Subcutaneous adipose tissue (tissue), 4 donors: Measurements from ENCODE around the gene PLEKHA5. TPM values are rescaled to one million over a fixed set of nuclear protein-coding genes. Genes with fewer than 3 reads are reported as not detected.

ENCODE experiments used
- CTCF ChIP-seq: fragments of 450-650 bp; IDR thresholded peaks from one replicate; pipeline ENCODE4 v1.5.1; 2016; ENCODE audit warnings: low read depth, mild to moderate bottlenecking, control low read depth, antibody characterized with exemption, moderate library complexity
- total RNA-seq, 4 donors: library from RNA; depleted of rRNA; stranded (reverse); fragments of >200 nt; gene quantifications; one replicate each; pipeline ENCODE4 v1.1.0, GENCODE V29; 2016

Gene PLEKHA5
- total RNA-seq, 4 donors from 2014 or later: 22.3 to 26.3 (median 24.1) TPM

DNA sequence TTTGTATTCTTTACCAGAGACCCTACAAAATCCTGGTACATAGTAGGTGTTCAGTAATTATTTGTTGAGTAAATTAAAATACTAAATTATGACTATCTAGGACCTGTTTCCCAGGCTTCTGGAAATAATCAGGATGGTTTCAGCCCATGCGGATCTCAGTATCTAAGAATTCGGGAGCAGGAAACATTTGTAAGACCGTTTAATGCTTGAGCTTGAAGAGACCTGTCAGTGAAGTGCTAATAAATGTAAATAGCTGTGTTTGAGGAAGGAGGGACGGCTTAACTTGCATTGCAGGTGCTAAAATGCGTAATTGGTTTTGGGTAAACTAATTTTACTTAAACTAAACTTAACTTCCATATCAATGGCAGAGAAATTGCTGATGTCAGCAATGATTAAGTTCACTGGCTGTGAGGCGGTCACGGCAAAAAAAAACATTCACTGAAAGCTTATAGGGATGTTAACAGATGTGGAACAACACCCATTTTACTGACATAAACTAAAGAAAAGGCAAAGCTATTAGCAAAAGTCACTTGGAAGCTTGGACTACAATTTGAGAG is 281.2 kb downstream of the PLEKHA5 start:
- TF ChIP-seq CTCF: no peak

GRCh38 chr12:19411234-19412204 is 282.0 kb downstream of the PLEKHA5 start:
- TF ChIP-seq CTCF: no peak

DNA sequence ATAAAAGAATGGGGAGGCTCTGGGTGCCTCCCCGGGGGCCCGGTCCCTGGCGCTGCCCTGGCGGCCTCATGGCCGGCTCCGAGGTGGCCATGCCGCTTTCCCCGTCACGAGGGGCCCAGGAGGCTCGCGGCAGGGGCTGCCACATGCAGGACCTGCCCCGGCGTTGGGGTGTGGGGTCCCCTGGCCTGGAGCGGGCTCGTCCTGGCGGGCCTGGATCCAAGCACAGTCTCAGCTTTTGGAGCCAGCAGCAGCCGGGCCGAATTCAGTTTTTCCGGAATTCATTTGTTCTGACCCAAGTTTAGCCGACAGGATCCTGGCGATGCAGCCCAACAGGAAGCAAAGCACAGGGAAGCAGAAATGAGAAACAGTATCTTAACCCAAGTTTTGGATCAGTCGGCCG is 283.3 kb downstream of the PLEKHA5 start:
- TF ChIP-seq CTCF: no peak

- TF ChIP-seq CTCF: no peak
Measured at GRCh38 chr12:19415563-19415962, 286.0 kb downstream of the PLEKHA5 start.

GRCh38 chr12:19419086-19419485 is 289.6 kb downstream of the PLEKHA5 start:
- TF ChIP-seq CTCF: no peak

- TF ChIP-seq CTCF: no peak
Measured at GRCh38 chr12:19421503-19422282, 292.2 kb downstream of the PLEKHA5 start.
